Ascending aorta (tissue), 2 donors: Measurements from ENCODE around the gene GLYR1. TPM values are rescaled to one million over a fixed set of nuclear protein-coding genes. Genes with fewer than 3 reads are reported as not detected.

Experiments used
- DNase-seq, 2 donors: peaks; one replicate each; pipeline ENCODE4 v3.0.0-alpha.2; 2019; ENCODE audit warnings: low spot score in 2 of 2
- H3K27ac ChIP-seq, 2 donors: fragments of 200-600 bp; sonication (generic); one replicate each; pipeline ENCODE4 v1.5.1; 2016 to 2017; ENCODE audit warnings: mild to moderate bottlenecking in 1 of 2
- H3K27me3 ChIP-seq: fragments of 200-600 bp; sonication (generic); one replicate; pipeline ENCODE4 v1.5.1; 2017
- H3K36me3 ChIP-seq, 2 donors: fragments of 200-600 bp; sonication (generic); one replicate each; pipeline ENCODE4 v1.5.1; 2016
- H3K4me1 ChIP-seq, 2 donors: fragments of 200-600 bp; sonication (generic); one replicate each; pipeline ENCODE4 v1.5.1; 2016 to 2017; ENCODE audit warnings: mild to moderate bottlenecking in 1 of 2
- H3K4me3 ChIP-seq, 2 donors: fragments of 200-600 bp; sonication (generic); one replicate each; pipeline ENCODE4 v1.5.1; 2016 to 2017; ENCODE audit warnings: mild to moderate bottlenecking in 1 of 2
- H3K9me3 ChIP-seq, 2 donors: fragments of 200-600 bp; sonication (generic); one replicate each; pipeline ENCODE4 v1.5.1; 2016
- CTCF ChIP-seq, 3 experiments: fragments of 200-600 bp in 2 of 3; fragments of 450-650 bp in 1 of 3; sonication (generic) in 2 of 3; IDR thresholded peaks; one replicate each; pipeline ENCODE4 v1.5.1; 2016 to 2019; ENCODE audit warnings: antibody characterized with exemption in 3 of 3, mild to moderate bottlenecking in 1 of 3, moderate library complexity in 1 of 3
- intact Hi-C: fragments of 100-400 bp; cut with DNase I; formaldehyde crosslinking; loops from one replicate; pipeline ENCODE4 v1.15.1; 2023
- total RNA-seq: library from RNA; depleted of rRNA; stranded (reverse); fragments of >200 nt; gene quantifications from one replicate; pipeline ENCODE4 v1.1.0, GENCODE V29; 2016

The GLYR1 gene
- total RNA-seq, 1 donor from 2014 or later = 39.2 TPM

- no peak for TF ChIP-seq CTCF (IDR thresholded peaks at IDR 0.05)
- H3K27me3 ChIP-seq = no peaks in the 10 kb centered on the region
- H3K36me3 ChIP-seq = peaks cover 13 to 75% of the 10 kb centered on the region in 2 donors
- H3K4me3 ChIP-seq = no peak overlapping the region
- no peak overlapping the region for H3K27ac ChIP-seq
- no peak for DNase-seq
- no peaks in the 10 kb centered on the region for H3K4me1 ChIP-seq
- H3K9me3 ChIP-seq = no peaks in the 10 kb centered on the region
- intact Hi-C loops = no loop called here
These were observed 45.4 kb upstream of the GLYR1 start for GRCh38 chr16:4892361-4893102.

GRCh38 chr16:4891886-4892216 is 44.8 kb upstream of the GLYR1 start:
- intact Hi-C loops = no loop called here
- H3K27ac ChIP-seq = no peak overlapping the region
- TF ChIP-seq CTCF (IDR thresholded peaks at IDR 0.05) = no peak
- no peaks in the 10 kb centered on the region for H3K27me3 ChIP-seq
- H3K9me3 ChIP-seq = no peaks in the 10 kb centered on the region
- no peak overlapping the region for H3K4me3 ChIP-seq
- no peaks in the 10 kb centered on the region for H3K4me1 ChIP-seq
- H3K36me3 ChIP-seq = peaks cover 13 to 78% of the 10 kb centered on the region in 2 donors
- DNase-seq = no peak

- no peak for DNase-seq
- no peaks in the 10 kb centered on the region for H3K27me3 ChIP-seq
- intact Hi-C loops = no loop called here
- H3K4me3 ChIP-seq = no peak overlapping the region
- no peak overlapping the region for H3K27ac ChIP-seq
- no peak for TF ChIP-seq CTCF (IDR thresholded peaks at IDR 0.05)
- no peaks in the 10 kb centered on the region for H3K9me3 ChIP-seq
- peaks cover 14 to 81% of the 10 kb centered on the region in 2 donors for H3K36me3 ChIP-seq
- H3K4me1 ChIP-seq = no peaks in the 10 kb centered on the region
These were observed 44.2 kb upstream of the GLYR1 start for GRCh38 chr16:4891097-4891885.

GRCh38 chr16:4890686-4891085 is 43.6 kb upstream of the GLYR1 start:
- TF ChIP-seq CTCF (IDR thresholded peaks at IDR 0.05) = no peak
- no peaks in the 10 kb centered on the region for H3K4me1 ChIP-seq
- H3K9me3 ChIP-seq = no peaks in the 10 kb centered on the region
- H3K27me3 ChIP-seq = no peaks in the 10 kb centered on the region
- H3K36me3 ChIP-seq = peaks cover 19 to 81% of the 10 kb centered on the region in 2 donors
- H3K4me3 ChIP-seq = no peak overlapping the region
- H3K27ac ChIP-seq = no peak overlapping the region
- DNase-seq = no peak
- intact Hi-C loops = no loop called here

- H3K4me3 ChIP-seq = no peak overlapping the region
- no peaks in the 10 kb centered on the region for H3K9me3 ChIP-seq
- no peaks in the 10 kb centered on the region for H3K27me3 ChIP-seq
- H3K27ac ChIP-seq = no peak overlapping the region
- no peak for DNase-seq
- intact Hi-C loops = no loop called here
- no peaks in the 10 kb centered on the region for H3K4me1 ChIP-seq
- H3K36me3 ChIP-seq = peaks cover 21 to 81% of the 10 kb centered on the region in 2 donors
- TF ChIP-seq CTCF (IDR thresholded peaks at IDR 0.05) = no peak
These were observed 42.9 kb upstream of the GLYR1 start for GRCh38 chr16:4890026-4890425.
